Epithelial cell of esophagus (primary cell): ENCODE measurements around the gene ATP6V1F.
"Not testable (repeated sequence)": the region's sequence is repeated elsewhere in the genome, so short reads cannot be mapped to it uniquely, and the experiment has no call there.

ENCODE experiments used
- DNase-seq: peaks from one replicate; pipeline ENCODE4 v3.0.0; 2010; ENCODE audit warnings: low read depth
- H3K4me3 ChIP-seq: 2 replicates; pipeline ENCODE4 v1.5.1; 2011; ENCODE audit warnings: mild to moderate bottlenecking, low read length, control low read depth
- TF ChIP-seq, protein P1 (sequence below): IDR thresholded peaks from 2 replicates; pipeline ENCODE4 v1.5.1; 2011; ENCODE audit warnings: low read depth, mild to moderate bottlenecking, low read length, control low read depth, inconsistent platforms; ENCODE audit not compliant: insufficient read depth; ENCODE audit errors: missing control alignments

ATP6V1F gene

GRCh38 chr7:128906766-128907559 lies 44.3 kb downstream of the ATP6V1F start:
- DNase-seq: no peak
- H3K4me3 ChIP-seq: no peak overlapping the region
- TF ChIP-seq, protein P1, sequence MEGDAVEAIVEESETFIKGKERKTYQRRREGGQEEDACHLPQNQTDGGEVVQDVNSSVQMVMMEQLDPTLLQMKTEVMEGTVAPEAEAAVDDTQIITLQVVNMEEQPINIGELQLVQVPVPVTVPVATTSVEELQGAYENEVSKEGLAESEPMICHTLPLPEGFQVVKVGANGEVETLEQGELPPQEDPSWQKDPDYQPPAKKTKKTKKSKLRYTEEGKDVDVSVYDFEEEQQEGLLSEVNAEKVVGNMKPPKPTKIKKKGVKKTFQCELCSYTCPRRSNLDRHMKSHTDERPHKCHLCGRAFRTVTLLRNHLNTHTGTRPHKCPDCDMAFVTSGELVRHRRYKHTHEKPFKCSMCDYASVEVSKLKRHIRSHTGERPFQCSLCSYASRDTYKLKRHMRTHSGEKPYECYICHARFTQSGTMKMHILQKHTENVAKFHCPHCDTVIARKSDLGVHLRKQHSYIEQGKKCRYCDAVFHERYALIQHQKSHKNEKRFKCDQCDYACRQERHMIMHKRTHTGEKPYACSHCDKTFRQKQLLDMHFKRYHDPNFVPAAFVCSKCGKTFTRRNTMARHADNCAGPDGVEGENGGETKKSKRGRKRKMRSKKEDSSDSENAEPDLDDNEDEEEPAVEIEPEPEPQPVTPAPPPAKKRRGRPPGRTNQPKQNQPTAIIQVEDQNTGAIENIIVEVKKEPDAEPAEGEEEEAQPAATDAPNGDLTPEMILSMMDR: no peak

DNA sequence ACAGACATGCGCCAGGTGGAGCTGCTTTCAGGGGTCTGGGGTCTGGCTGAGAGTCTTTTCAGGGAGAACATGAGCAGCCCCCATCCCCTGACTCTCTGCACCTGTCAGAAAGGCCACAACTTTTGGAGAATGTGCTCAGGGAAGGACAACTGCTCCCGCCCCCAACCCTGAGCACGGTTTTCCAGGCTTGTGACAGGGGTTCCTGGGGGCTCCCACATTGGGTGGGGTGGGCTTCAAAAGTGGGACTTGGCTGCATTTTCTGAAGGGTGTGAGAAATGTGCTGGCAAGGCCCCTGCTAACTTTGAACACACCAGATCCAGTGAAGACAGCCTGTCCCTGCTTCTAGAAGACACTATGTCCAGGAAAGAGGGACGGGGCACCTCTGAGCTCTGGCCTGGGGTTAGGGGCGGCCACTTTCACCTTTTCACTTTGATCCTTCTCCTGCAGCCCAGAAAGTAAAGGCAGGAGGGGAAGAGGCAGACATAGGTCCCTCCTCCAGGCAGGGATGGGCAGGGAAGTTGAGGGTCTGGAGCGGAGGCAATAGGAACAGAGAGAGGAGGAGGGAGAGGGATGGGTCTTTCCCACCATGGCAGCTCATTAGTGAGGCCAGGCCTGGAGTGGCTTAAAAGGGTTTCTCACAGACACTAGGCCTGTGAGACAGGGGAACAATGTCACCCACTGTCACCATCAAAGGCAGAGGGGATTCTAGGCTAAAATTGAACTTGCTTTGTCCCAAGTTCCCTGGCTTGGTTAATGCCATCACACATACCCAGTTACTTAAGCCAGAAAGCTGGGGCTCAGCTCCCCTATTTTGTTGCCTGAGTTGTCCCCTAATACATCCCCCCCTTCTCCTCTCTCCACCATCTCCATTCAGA lies 46.3 kb downstream of the ATP6V1F start:
- H3K4me3 ChIP-seq: no peak overlapping the region
- TF ChIP-seq, protein P1: no peak
- DNase-seq: no peak

- DNase-seq: peak; percentile 58
- peak overlapping the region; percentile 29 for H3K4me3 ChIP-seq
- TF ChIP-seq, protein P1: no peak
Observed at GRCh38 chr7:128909625-128910568, 47.2 kb downstream of the ATP6V1F start.

DNA sequence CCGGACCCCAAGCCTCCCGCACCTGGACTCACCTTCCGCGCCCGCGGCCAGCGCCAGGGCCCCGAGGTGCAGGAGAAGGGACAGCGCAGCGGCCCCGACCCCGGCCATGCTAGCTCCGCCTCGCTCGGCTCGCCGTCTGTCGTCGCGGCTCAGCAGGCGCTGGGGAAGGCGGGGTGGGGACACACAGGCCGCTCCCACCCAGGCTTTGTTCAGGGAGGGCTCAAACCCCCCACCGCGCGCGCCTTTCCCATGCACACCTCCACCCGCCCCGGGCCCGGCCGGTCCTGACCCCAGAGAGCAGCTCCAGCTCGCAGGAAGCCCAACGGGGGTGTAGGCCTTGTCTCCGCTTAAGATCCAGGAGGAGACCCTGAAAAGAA lies 47.9 kb downstream of the ATP6V1F start, which contains the start of gene KCP:
Gene KCP (minus strand): TSS at position 141 of the 377 bp plus-strand sequence. CDS start 33 bp downstream, at position 108.
- peak within 1 kb of the TSS; percentile 29 for H3K4me3 ChIP-seq
- DNase-seq: no peak

GRCh38 chr7:128911423-128912031 lies 48.9 kb downstream of the ATP6V1F start:
- no peak for DNase-seq
- no peak overlapping the region for H3K4me3 ChIP-seq
- TF ChIP-seq, protein P1: no peak

More for the DNA sequence above, 47.9 kb downstream of the ATP6V1F start, which contains the start of gene KCP:
- TF ChIP-seq, protein P1: no peak

DNA sequence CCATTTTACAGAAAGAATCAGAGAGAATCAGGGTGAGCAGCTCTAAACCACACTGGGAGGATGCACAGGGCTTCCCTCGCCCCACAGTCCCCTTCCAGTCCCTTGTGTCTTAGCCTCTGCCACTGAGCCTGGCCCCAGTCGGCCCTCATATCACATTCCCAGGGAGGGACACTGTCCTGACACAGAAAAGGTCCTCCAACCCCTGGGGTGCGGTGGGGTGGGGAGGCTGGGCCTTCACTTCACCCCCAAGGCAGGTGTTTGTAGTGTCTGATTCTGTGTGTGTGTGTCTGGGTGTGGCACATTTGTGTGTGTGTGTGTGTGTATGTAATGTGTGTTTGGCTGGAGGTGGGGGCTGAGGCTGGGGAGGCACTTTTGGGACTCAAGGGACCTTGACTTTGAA lies 49.6 kb downstream of the ATP6V1F start:
- no peak overlapping the region for H3K4me3 ChIP-seq
- DNase-seq: no peak
- TF ChIP-seq, protein P1: no peak

DNA sequence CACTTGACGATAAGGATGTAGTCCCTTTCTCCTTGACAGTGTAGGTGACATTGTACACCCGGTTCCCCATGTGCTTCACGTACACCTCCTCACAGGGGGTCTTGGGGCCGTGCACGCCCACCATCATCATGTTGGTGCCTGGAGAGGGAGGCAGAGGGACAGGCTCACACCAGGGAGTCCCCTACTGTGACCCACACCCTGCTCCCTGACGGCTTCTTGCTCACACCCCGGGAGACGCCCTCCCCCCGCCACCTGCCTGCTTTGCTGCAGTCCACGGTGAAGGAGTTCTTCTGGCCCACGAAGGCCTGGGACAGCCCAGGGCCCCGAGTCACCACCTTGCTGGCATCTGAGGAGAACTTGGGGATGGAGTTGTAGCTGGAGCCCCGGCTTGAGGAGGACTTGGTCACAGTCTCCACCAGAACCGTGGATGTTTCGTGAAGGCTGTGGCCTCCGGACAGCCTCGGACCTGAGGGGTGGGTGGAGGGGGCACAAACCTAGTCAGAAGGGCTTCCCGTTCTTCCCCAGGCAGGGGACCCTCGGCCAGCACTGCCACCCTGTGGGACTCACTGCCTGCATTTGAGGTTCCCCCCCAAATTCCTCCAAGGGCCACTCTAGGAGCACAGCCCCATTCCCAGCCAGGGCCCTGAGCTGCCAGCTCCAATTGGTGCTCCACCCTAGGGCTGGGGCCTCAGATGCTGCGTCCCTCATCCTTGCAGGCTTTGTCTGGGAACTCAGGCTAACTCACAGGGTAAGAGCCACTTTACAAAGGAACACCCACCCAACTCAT lies 50.2 kb downstream of the ATP6V1F start:
- DNase-seq, H3K4me3 ChIP-seq: not testable (repeated sequence)
